AG09309 (cell line): ENCODE measurements around the gene GLCCI1.
"Not testable (repeated sequence)": the region's sequence is repeated elsewhere in the genome, so short reads cannot be mapped to it uniquely, and the experiment has no call there.

Experiments
- DNase-seq: peaks from one replicate; pipeline ENCODE4 v3.0.0-alpha.2; 2010; ENCODE audit warnings: low read depth
- H3K4me3 ChIP-seq: 2 replicates; pipeline ENCODE4 v1.5.1; 2011; ENCODE audit warnings: mild to moderate bottlenecking, low read depth, low read length, moderate library complexity; ENCODE audit not compliant: control insufficient read depth
- CTCF ChIP-seq: IDR thresholded peaks from 2 replicates; pipeline ENCODE4 v1.5.1; 2011; ENCODE audit warnings: mild to moderate bottlenecking, low read depth, low read length, inconsistent platforms; ENCODE audit not compliant: insufficient read depth, control insufficient read depth; ENCODE audit errors: missing control alignments

GLCCI1 gene

GRCh38 chr7:8094164-8095140 is 125.9 kb downstream of the GLCCI1 start:
- no peak for TF ChIP-seq CTCF
- no peak overlapping the region for H3K4me3 ChIP-seq
- DNase-seq = no peak

- not testable (repeated sequence) for H3K4me3 ChIP-seq, DNase-seq
These were observed 132.7 kb downstream of the GLCCI1 start for GRCh38 chr7:8101292-8101691.

- TF ChIP-seq CTCF = no peak
- no peak for DNase-seq
- H3K4me3 ChIP-seq = no peak overlapping the region
These were observed 134.7 kb downstream of the GLCCI1 start for GRCh38 chr7:8103282-8103681.

- DNase-seq = no peak
- TF ChIP-seq CTCF = no peak
These were observed 137.0 kb downstream of the GLCCI1 start for GRCh38 chr7:8105449-8106095.

GRCh38 chr7:8109196-8110022 is 140.8 kb downstream of the GLCCI1 start:
- peak; percentile 17 for DNase-seq
- TF ChIP-seq CTCF = no peak
- H3K4me3 ChIP-seq = no peak overlapping the region

More at GRCh38 chr7:8105449-8106095, 137.0 kb downstream of the GLCCI1 start:
- H3K4me3 ChIP-seq = no peak overlapping the region

- no peak for DNase-seq
- no peak overlapping the region for H3K4me3 ChIP-seq
- TF ChIP-seq CTCF = no peak
These were observed 142.8 kb downstream of the GLCCI1 start for GRCh38 chr7:8111282-8111960.
